ENCODE results near the gene DCAF10.
A peak's percentile ranks its signal among the peaks of the same experiment; 100 is the strongest.
"Not testable (repeated sequence)": the region's sequence is repeated elsewhere in the genome, so short reads cannot be mapped to it uniquely, and the experiment has no call there.

Gene DCAF10

GRCh38 chr9:37818849-37819248 is 18.3 kb downstream of the DCAF10 start:
- Mint-ChIP-seq H3K4me3 (no peak overlapping the region), H3K36me3 (ENCODE audit: low read depth) (peaks cover 33% of the 10 kb centered on the region), H3K9me3 (no peaks in the 10 kb centered on the region), H3K4me1 (no peaks in the 10 kb centered on the region), H3K27ac (no peak overlapping the region), H3K27me3 (ENCODE audit: low read depth) (no peaks in the 10 kb centered on the region)
- no peak for TF ChIP-seq CTCF (IDR thresholded peaks at IDR 0.05; ENCODE audit: unreplicated experiment in 3 of 3)

- H3K27me3 Mint-ChIP-seq (ENCODE audit: low read depth): no peaks in the 10 kb centered on the region
- TF ChIP-seq CTCF (IDR thresholded peaks at IDR 0.05; ENCODE audit: unreplicated experiment in 3 of 3): no peak
- H3K4me3 Mint-ChIP-seq: no peak overlapping the region
- H3K4me1 Mint-ChIP-seq: no peaks in the 10 kb centered on the region
- H3K9me3 Mint-ChIP-seq: no peaks in the 10 kb centered on the region
- no peak overlapping the region for H3K27ac Mint-ChIP-seq
- H3K36me3 Mint-ChIP-seq (ENCODE audit: low read depth): peaks cover 46% of the 10 kb centered on the region
These were observed 19.5 kb downstream of the DCAF10 start for GRCh38 chr9:37820142-37820541.

- not testable (repeated sequence) for H3K4me3 Mint-ChIP-seq, H3K27ac Mint-ChIP-seq
These were observed 24.6 kb downstream of the DCAF10 start for GRCh38 chr9:37825174-37825573.

GRCh38 chr9:37827483-37828165 is 27.0 kb downstream of the DCAF10 start:
- no peaks in the 10 kb centered on the region for H3K4me1 Mint-ChIP-seq
- no peaks in the 10 kb centered on the region for H3K9me3 Mint-ChIP-seq
- no peak overlapping the region for H3K27ac Mint-ChIP-seq
- peaks cover 62% of the 10 kb centered on the region for H3K36me3 Mint-ChIP-seq (ENCODE audit: low read depth)
- H3K4me3 Mint-ChIP-seq: no peak overlapping the region
- no peak for TF ChIP-seq CTCF (IDR thresholded peaks at IDR 0.05; ENCODE audit: unreplicated experiment in 3 of 3)
- H3K27me3 Mint-ChIP-seq (ENCODE audit: low read depth): no peaks in the 10 kb centered on the region

More at GRCh38 chr9:37825174-37825573, 24.6 kb downstream of the DCAF10 start:
- peaks cover 81% of the 10 kb centered on the region for H3K36me3 Mint-ChIP-seq (ENCODE audit: low read depth)
- H3K27me3 Mint-ChIP-seq (ENCODE audit: low read depth); H3K9me3 Mint-ChIP-seq; H3K4me1 Mint-ChIP-seq: not testable (repeated sequence)

GRCh38 chr9:37835821-37836220 is 35.2 kb downstream of the DCAF10 start:
- H3K27ac Mint-ChIP-seq: peak overlapping the region in 1 of 3 experiments; percentile 7
- peaks cover 21% of the 10 kb centered on the region for H3K36me3 Mint-ChIP-seq (ENCODE audit: low read depth)
- no peaks in the 10 kb centered on the region for H3K27me3 Mint-ChIP-seq (ENCODE audit: low read depth)
- no peaks in the 10 kb centered on the region for H3K4me1 Mint-ChIP-seq
- H3K9me3 Mint-ChIP-seq: no peaks in the 10 kb centered on the region
- H3K4me3 Mint-ChIP-seq: no peak overlapping the region
- no peak for TF ChIP-seq CTCF (IDR thresholded peaks at IDR 0.05; ENCODE audit: unreplicated experiment in 3 of 3)

GRCh38 chr9:37836386-37836785 is 35.8 kb downstream of the DCAF10 start:
- Mint-ChIP-seq H3K4me1 (no peaks in the 10 kb centered on the region), H3K4me3 (no peak overlapping the region), H3K27me3 (ENCODE audit: low read depth) (no peaks in the 10 kb centered on the region), H3K36me3 (ENCODE audit: low read depth) (peaks cover 23% of the 10 kb centered on the region), H3K27ac (peak overlapping the region in 1 of 3 experiments; percentile 7), H3K9me3 (no peaks in the 10 kb centered on the region)
- no peak for TF ChIP-seq CTCF (IDR thresholded peaks at IDR 0.05; ENCODE audit: unreplicated experiment in 3 of 3)
